SU-DHL-6 (cell line): ENCODE measurements around the gene CXCR4.

ENCODE experiments used
- H2AFZ ChIP-seq: fragments of 200-600 bp; sonication (generic); 2 replicates; pipeline ENCODE4 v1.6.1; 2014; ENCODE audit warnings: low read depth, mild to moderate bottlenecking, moderate library complexity, mixed read lengths, antibody characterized with exemption, low read length; ENCODE audit not compliant: severe bottlenecking
- H3F3A ChIP-seq: fragments of 200-600 bp; shearing (Covaris generic); 2 replicates; pipeline ENCODE4 v1.6.0; 2016; ENCODE audit warnings: antibody characterized with exemption, mild to moderate bottlenecking; ENCODE audit not compliant: insufficient read depth
- H3K27ac ChIP-seq: fragments of 200-600 bp; sonication (generic); 2 replicates; pipeline ENCODE4 v1.5.1; 2016; ENCODE audit warnings: low read depth, mild to moderate bottlenecking, low read length, moderate library complexity, mixed read lengths
- H3K27me3 ChIP-seq: fragments of 200-600 bp; sonication (generic), shearing (Covaris generic); 2 replicates; pipeline ENCODE4 v1.6.0; 2014; ENCODE audit warnings: mild to moderate bottlenecking, low read length
- H3K36me3 ChIP-seq: fragments of 200-600 bp; sonication (generic); 2 replicates; pipeline ENCODE4 v1.6.1; 2014; ENCODE audit warnings: mild to moderate bottlenecking, low read length, mixed read lengths
- H3K4me2 ChIP-seq: fragments of 300-600, 200-600 bp; shearing (Covaris generic), sonication (generic); 2 replicates; pipeline ENCODE4 v1.6.0; 2014; ENCODE audit warnings: low read length, low read depth, mild to moderate bottlenecking; ENCODE audit not compliant: poor library complexity, severe bottlenecking
- H3K4me3 ChIP-seq: fragments of 200-600 bp; sonication (generic); 2 replicates; pipeline ENCODE4 v1.5.1; 2014; ENCODE audit warnings: antibody characterized with exemption, low read length, mild to moderate bottlenecking, mixed read lengths; ENCODE audit not compliant: insufficient read depth, poor library complexity, severe bottlenecking
- H3K79me2 ChIP-seq: fragments of 200-600 bp; sonication (generic); 2 replicates; pipeline ENCODE4 v1.6.1; 2014; ENCODE audit warnings: mild to moderate bottlenecking, low read length, moderate library complexity; ENCODE audit not compliant: insufficient read depth
- H3K9ac ChIP-seq: fragments of 200-600 bp; sonication (generic); 2 replicates; pipeline ENCODE4 v1.7.0; 2014; ENCODE audit warnings: mild to moderate bottlenecking, low read length
- H3K9me2 ChIP-seq: fragments of 200-600 bp; sonication (generic); replicated peaks from 2 replicates; pipeline ENCODE4 v1.6.1; 2014; ENCODE audit warnings: low read length; ENCODE audit not compliant: insufficient read depth
- H3K9me3 ChIP-seq: fragments of 200-600 bp; sonication (generic); 2 replicates; pipeline ENCODE4 v1.6.1; 2014; ENCODE audit warnings: low read length, mixed read lengths; ENCODE audit not compliant: insufficient read depth
- H4K20me1 ChIP-seq: fragments of 200-600 bp; sonication (generic); 2 replicates; pipeline ENCODE4 v1.6.1; 2014; ENCODE audit warnings: low read depth, mild to moderate bottlenecking, antibody characterized with exemption, low read length, moderate library complexity, mixed read lengths
- EZH2phosphoT487 ChIP-seq: fragments of 200-600 bp; sonication (generic), shearing (Covaris generic); conservative IDR thresholded peaks from 2 replicates; pipeline ENCODE4 v1.6.1; 2018; ENCODE audit warnings: mild to moderate bottlenecking, antibody characterized with exemption, low read length, moderate library complexity, mixed read lengths
- TF ChIP-seq, protein P1 (sequence below): fragments of 200-600 bp; sonication (generic); IDR thresholded peaks from one replicate; pipeline ENCODE4 v1.5.1; 2017; ENCODE audit warnings: antibody characterized with exemption, mild to moderate bottlenecking, low read length, moderate library complexity; ENCODE audit not compliant: insufficient read depth, poor library complexity, severe bottlenecking

Gene CXCR4

DNA sequence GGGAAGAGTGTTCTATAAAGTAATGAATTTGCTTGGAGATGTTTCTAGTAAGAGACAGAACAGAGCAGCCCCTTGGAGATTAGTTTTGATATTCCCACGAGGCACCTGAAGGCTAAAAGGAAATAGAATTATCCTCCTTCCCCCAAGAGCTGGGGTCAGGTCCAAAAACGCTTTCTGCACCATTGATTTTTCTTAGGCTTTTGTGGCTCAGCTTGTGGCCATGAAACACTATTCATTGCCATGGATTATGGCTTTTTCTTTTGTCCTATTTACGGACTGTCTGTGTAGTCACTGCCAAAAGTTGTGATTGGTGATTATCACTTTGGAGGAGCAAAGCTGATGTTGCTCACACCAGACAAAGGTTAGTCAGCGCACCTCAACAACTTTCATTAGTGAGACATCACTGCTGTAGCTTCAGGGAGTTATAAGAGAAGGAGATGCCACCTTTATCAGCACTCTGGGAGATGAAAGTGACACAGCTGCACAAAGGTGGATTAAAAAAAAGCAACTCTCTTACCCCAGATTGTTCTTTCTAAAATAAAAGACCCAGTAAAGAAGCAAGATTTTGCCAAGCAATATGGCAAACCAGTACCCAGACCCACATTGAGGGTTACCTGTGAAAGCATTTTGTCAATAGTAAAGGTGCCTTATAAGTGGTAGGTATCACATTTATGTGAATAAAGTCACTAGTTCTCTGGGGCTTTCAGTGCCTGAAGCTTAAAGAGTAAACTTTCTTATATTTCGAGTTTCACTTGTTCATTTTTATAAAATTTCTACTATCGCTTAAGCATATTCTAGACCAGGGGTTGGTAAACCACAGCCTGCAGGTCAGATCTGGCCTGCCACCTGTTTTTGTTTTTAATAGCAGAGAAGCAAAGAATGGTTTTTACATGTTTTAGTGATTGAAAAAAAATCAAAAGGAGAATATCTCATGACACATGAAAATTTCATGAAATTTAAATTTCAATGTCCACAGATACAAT is 10.6 kb downstream of the CXCR4 start:
- peaks cover 64% of the 10 kb centered on the region for H3F3A ChIP-seq
- no peaks in the 10 kb centered on the region for H3K9me3 ChIP-seq
- H3K9me2 ChIP-seq = no peaks in the 10 kb centered on the region
- H4K20me1 ChIP-seq = no peaks in the 10 kb centered on the region
- H3K27ac ChIP-seq = peak overlapping the region; percentile 94
- H3K36me3 ChIP-seq = no peaks in the 10 kb centered on the region
- TF ChIP-seq, protein P1, sequence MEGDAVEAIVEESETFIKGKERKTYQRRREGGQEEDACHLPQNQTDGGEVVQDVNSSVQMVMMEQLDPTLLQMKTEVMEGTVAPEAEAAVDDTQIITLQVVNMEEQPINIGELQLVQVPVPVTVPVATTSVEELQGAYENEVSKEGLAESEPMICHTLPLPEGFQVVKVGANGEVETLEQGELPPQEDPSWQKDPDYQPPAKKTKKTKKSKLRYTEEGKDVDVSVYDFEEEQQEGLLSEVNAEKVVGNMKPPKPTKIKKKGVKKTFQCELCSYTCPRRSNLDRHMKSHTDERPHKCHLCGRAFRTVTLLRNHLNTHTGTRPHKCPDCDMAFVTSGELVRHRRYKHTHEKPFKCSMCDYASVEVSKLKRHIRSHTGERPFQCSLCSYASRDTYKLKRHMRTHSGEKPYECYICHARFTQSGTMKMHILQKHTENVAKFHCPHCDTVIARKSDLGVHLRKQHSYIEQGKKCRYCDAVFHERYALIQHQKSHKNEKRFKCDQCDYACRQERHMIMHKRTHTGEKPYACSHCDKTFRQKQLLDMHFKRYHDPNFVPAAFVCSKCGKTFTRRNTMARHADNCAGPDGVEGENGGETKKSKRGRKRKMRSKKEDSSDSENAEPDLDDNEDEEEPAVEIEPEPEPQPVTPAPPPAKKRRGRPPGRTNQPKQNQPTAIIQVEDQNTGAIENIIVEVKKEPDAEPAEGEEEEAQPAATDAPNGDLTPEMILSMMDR = no peak
- no peak for TF ChIP-seq EZH2phosphoT487
- H3K9ac ChIP-seq = peak overlapping the region; percentile 43
- H2AFZ ChIP-seq = peak overlapping the region; percentile 65
- no peaks in the 10 kb centered on the region for H3K27me3 ChIP-seq
- H3K4me3 ChIP-seq = peak overlapping the region; percentile 29
- peak overlapping the region; percentile 66 for H3K4me2 ChIP-seq
- H3K79me2 ChIP-seq = no peaks in the 10 kb centered on the region

DNA sequence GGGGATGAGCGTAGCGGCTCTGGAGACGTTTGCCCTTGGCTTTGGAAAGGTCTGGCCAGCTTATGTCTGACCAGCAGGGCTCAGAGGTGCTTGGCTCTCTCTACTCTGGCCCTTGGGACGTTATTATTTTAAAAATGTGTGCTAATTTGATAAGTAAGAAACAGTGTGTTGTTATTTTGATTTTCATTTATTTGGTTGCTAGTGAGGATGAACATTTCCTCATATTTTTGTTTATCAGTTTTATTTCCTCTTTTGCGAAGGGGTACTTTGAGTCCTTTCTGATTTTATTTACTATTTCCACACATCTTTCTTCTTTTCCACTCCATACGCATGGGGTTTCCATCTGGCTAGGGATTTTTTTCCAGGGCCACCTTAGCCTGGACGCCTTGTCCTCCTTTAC is 11.4 kb downstream of the CXCR4 start:
- TF ChIP-seq, protein P1 = no peak
- TF ChIP-seq EZH2phosphoT487 = no peak
- H3F3A ChIP-seq = peaks cover 56% of the 10 kb centered on the region
- no peaks in the 10 kb centered on the region for H3K9me2 ChIP-seq
- H3K27me3 ChIP-seq = no peaks in the 10 kb centered on the region
- H4K20me1 ChIP-seq = no peaks in the 10 kb centered on the region
- no peaks in the 10 kb centered on the region for H3K9me3 ChIP-seq
- peak overlapping the region; percentile 43 for H3K9ac ChIP-seq
- peak overlapping the region; percentile 29 for H3K4me3 ChIP-seq
- H3K79me2 ChIP-seq = no peaks in the 10 kb centered on the region
- no peaks in the 10 kb centered on the region for H3K36me3 ChIP-seq
- peak overlapping the region; percentile 65 for H2AFZ ChIP-seq
- H3K27ac ChIP-seq = peak overlapping the region; percentile 94
- H3K4me2 ChIP-seq = peak overlapping the region; percentile 66

DNA sequence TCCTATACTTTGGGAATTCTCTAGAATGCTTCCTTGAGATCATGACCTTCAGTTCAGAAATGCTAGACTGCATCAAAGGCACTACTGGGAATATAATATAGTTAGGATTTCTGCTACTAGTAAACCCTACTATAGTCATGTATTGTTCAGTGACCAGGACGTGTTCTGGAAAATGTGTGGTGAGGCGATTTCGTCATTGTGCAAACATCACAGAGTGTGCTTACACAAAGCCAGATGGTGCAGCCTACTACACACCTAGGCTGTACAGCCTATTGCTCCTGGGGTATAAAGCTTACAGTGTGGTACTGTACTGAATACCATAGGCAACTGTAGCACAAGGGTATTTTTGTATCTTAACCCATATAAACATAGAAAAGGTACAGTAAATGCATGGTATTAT is 13.0 kb downstream of the CXCR4 start:
- Histone ChIP-seq H3K9ac (no peak overlapping the region), H3F3A (peaks cover 40% of the 10 kb centered on the region), H3K4me3 (no peak overlapping the region), H3K79me2 (no peaks in the 10 kb centered on the region), H3K27ac (no peak overlapping the region), H3K27me3 (no peaks in the 10 kb centered on the region), H3K36me3 (no peaks in the 10 kb centered on the region), H3K9me3 (no peaks in the 10 kb centered on the region), H2AFZ (no peak overlapping the region), H3K4me2 (no peak overlapping the region), H4K20me1 (no peaks in the 10 kb centered on the region), H3K9me2 (no peaks in the 10 kb centered on the region)
- TF ChIP-seq EZH2phosphoT487 = no peak
- TF ChIP-seq, protein P1 = no peak
